GM21529 (cell line): Measurements from ENCODE around the gene C2orf92.
"Not testable (repeated sequence)": the region's sequence is repeated elsewhere in the genome, so short reads cannot be mapped to it uniquely, and the experiment has no call there.

ENCODE experiments used
- ATAC-seq: cut with Tn5 transposase; IDR thresholded peaks from one replicate; pipeline ENCODE4 v1.9.1; 2021; ENCODE audit not compliant: unreplicated experiment

The C2orf92 gene

DNA sequence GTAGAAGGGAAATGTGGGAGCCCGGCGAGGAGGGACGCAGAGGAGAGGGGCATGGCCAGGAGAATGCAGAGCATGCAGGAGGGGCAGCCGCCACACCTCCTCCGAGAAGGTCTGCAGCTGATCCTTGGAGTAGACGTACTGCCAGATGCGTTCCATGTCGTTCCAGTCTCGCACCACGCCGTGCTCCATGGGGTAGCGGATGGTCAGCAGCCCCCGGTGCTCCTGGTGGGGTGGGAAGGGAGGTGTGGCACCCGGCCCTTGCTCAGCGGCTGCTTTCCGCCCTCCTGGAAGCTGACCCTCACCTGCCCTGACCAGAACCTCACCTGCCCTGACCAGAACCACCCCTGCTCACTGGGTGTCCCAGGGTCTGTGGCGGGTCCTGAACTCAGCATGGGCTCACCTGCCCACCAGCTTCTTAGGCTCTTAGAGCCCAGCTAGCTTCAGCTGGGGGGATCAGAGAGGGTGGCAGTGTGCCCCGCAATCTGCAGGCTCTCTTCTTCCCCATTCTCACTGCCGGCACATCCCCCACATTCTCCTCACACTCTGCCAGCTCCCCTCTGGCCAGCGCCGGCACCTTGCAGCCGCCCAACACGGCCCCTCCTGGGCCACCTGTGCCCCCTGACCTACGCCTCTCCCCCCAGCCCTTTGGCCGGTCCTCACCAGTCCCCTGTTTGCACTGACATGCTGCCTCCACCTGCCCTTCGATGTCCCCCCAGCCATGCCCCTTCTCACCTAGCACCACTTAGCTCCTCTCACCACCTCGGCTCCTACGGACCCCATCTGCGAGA lies 10.1 kb upstream of the C2orf92 start:
- ATAC-seq, result no peak

- ATAC-seq, result no peak
Observed at GRCh38 chr2:97660044-97660774, 9.3 kb upstream of the C2orf92 start.

- no peak for ATAC-seq
Observed at GRCh38 chr2:97660775-97661389, 8.6 kb upstream of the C2orf92 start.

- ATAC-seq, result no peak
Observed at GRCh38 chr2:97661927-97662326, 7.6 kb upstream of the C2orf92 start.

DNA sequence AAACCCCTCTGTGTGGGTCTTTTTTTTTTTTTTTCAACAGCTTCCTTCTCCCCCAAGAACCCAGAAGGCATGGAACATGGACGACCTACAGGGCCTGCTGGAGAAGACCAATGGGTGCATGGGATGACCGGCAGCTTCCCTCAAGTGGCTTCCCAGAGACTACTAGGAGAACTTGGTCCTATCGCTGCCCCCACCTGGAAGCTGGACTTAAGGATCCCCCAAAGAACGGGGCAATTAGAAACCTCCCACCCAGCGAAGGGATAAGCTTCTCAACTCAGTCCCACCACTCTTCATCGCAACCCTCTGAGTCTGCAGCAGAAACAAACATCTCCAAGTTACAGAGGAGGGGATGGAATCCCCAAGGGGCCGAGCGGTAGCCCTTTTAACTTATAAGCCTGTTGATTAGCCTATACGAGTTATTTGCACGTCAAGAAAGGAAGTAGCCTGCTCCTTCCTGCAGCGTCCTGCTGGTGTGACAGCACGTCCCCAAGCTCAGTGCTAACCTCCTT lies 7.1 kb upstream of the C2orf92 start:
- ATAC-seq, result no peak

- peak; percentile 43 for ATAC-seq
Observed at GRCh38 chr2:97662895-97663625, 6.5 kb upstream of the C2orf92 start.

DNA sequence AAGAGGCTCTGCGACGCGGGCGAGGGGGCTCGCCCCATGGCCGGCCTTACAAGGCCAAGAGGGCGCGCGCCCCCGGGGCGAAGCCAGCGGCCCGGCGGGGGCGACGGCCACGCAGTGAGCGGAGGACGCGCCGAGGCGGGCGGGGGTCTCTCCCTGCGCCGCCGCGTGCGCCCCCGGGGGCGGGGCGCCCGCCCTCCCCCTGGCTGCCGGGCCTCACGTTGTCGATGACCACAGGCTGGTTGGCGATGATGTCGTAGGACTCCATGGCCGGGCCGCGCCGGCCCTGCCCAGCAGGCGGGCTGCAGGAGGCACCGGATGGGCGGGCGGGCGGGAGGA lies 5.9 kb upstream of the C2orf92 start:
- ATAC-seq, result no peak

DNA sequence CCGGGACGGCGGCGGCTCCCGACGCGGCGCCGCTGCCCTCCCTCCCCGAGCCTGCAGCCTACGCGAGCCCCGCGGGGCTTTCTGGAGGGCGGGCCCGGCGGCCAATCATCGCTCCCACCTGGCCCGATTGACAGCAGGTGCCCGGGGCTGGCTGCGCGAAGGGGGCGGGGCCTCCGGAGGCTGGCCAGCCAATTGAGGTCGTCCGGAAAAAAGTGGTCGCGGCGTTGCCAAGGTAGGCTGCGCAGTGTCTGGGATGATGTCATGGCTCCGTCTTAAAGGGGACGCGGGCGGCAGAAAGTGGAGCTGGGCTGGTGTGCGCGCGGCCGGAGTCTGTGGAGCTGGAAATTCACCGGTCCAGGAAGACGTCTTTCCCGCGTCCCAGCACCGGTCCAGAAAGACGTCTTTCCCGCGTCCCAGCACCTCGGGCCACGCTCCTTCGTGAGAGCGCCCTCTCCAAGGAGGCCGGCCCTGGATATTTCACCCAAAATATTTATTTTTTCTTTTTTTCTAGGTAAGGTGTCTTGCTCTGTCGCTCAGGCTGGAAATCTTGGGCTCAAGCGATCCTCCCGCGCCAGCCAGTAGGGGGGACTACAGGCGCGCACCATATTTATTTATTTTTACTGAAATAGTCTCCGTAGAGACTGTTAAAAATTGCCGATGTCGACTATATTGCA lies 5.4 kb upstream of the C2orf92 start, which contains the start of gene ACTR1B:
ACTR1B (minus strand) TSS at position 83 of the 674 bp plus-strand sequence. CDS start 154 bp downstream, outside the sequence.
- peak; percentile 84 for ATAC-seq

DNA sequence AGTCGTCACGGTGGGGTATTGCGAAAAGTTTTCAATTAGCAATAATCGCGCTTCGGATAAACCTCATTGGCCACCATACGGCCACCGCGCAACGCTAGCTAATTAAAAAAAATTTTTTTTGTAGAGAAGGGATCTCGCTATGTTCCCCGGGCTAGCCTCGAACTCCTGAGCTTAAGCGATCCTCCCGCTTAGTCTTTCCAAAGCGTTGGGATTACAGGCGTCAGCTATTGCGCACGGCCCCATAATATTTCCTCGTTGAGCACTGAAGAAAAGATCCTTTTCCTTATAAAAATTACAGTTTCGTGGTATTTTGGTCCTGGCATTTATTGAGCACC lies 4.9 kb upstream of the C2orf92 start:
- ATAC-seq, result no peak

DNA sequence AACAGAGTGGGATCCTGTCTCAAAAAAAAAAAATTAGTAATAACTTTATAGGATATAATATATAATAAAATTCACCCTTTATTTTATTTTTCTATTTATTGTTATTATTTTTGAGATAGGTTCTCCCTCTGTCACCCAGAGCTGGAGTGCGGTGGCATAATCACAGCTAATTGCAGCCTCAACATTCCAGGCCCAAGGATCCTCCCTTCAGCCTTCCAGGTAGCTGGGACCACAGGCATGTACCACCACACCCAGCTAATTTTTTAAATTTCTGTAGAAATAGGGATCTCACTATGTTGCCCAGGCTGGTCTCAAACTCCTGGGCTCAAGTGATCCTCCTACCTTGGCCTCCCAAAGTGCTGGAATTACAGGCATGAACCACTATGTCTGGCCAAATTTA lies 958 bp downstream of the C2orf92 start:
- no peak for ATAC-seq

DNA sequence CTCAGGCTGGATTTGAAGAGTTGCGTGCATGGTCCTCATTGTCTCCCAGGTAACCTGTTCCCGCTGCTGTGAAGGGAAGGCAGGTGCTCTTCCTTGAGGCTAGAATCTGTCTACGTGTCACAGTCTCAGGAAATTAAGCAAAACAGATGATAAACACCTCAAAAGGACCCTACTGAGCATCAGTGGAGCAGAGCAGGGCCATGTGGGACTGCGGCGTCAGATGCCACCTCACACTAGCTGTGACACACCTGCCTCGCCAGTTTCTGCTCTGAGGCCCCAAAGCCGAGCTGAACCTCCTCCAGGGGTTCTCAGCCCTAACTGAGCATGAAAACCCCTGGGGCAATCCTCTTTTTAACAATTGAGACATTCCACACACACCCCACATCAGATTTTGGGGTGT lies 2.0 kb downstream of the C2orf92 start:
- ATAC-seq, result no peak

- not testable (repeated sequence) for ATAC-seq
Observed at GRCh38 chr2:97672606-97673140, 3.2 kb downstream of the C2orf92 start.

DNA sequence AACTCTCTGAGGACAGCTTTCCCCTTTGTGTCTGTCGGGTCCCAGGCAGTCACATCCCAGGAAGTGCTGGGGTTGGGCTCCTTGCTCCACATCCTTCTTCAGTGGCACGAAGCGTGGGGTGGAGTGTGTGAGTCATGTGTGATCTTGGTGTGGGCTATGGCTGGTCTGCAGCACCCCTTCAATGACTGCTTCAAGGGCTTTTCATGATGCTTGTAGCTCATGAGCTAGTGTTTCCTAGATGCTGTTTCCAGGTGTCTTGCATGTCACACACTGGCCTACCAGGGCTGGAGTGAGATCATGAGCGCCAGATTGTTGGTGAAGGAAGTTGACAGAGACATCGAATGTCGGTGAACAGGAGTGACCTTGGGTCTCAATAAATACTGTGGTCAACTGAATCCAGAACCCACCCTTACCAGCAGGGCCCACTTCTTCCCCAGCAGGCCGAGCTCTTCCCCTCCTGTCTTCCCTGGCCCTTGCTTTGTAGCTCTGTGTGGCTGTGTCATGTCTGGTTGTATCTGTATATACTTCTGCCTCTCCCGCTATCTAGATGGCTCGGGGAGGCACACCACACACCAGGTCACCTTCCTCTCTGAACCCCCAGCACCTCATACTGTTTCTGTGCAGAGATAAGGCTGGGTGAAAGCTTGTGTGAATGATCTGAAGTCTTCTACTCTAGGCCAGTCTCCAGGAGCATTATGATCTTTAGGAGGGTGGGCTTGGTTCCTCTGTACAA lies 3.8 kb downstream of the C2orf92 start:
- no peak for ATAC-seq

- ATAC-seq, result no peak
Observed at GRCh38 chr2:97673915-97674283, 4.4 kb downstream of the C2orf92 start.

- no peak for ATAC-seq
Observed at GRCh38 chr2:97675430-97676113, 6.1 kb downstream of the C2orf92 start.

DNA sequence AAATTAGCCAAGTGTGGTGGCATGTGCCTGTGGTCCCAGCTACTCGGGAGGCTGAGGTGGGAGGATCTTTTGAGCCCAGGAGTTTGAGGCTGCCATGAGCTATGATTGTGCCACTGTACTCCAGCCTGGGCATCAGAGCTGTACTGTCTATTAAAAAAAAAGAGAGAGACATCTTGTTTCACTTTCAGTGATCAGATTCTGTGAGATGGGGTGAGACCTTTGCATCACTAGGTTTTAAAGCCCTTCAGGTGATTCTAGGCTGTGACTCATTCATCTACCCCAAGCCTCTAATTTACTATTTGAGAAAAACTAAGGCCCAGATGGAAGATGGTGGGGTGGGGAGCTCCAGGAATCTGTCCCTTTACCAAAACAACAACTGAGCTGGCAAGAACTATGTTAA lies 7.1 kb downstream of the C2orf92 start:
- no peak for ATAC-seq

GRCh38 chr2:97677480-97677879 lies 8.0 kb downstream of the C2orf92 start:
- no peak for ATAC-seq

GRCh38 chr2:97678298-97678697 lies 8.8 kb downstream of the C2orf92 start:
- ATAC-seq, result no peak

DNA sequence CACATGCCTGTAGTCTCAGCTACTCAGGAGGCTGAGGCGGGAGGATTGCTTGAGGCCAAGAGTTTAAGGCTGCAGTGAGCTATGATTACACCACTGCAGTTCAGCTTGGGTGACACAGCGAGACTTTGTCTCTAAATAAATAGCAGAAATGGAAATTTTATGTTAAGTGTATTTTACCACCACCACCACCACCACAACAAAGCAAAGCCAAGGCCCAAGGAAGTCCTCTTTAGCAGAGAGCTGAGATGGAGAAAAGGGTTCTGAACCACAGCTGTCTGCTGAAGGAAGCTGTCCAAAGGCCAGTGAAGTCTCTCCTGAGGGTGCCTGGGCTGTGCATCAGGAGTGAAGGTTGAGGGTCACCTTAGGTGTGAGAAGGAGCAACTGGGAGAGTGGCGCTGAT lies 17.7 kb downstream of the C2orf92 start:
- ATAC-seq, result not testable (repeated sequence)
